Activated T-cell treated with anti-CD3 and anti-CD28 coated beads for 4 hours (primary cell): ENCODE results near the gene HSD17B14.
"Not testable (repeated sequence)": the region's sequence is repeated elsewhere in the genome, so short reads cannot be mapped to it uniquely, and the experiment has no call there.

ENCODE experiments used
- DNase-seq: peaks from one replicate; pipeline ENCODE4 v3.0.0-alpha.2; 2020

Gene HSD17B14

GRCh38 chr19:48795685-48796070 is 40.6 kb downstream of the HSD17B14 start:
- no peak for DNase-seq

- peak; percentile 74 for DNase-seq
Measured at GRCh38 chr19:48795055-48795684, 41.1 kb downstream of the HSD17B14 start.

DNA sequence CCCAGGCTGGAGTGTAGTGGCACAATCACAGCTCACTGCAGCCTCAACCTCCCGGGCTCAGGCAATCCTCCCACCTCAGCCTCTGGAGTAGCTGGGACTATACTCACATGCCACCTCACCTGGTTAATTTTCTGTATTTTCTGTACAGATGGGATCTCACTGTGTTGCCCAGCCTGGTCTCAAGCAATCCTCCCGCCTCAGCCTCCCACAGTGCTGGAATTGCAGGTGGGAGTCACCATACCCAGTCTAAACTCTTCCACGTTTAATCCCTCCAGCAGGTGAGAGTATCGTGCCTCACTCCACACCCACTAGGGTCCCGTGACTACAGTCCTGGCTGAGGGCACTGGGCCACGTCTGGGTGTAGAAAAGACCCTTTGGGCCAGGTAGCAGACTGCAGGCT is 42.0 kb downstream of the HSD17B14 start:
- DNase-seq, result no peak

DNA sequence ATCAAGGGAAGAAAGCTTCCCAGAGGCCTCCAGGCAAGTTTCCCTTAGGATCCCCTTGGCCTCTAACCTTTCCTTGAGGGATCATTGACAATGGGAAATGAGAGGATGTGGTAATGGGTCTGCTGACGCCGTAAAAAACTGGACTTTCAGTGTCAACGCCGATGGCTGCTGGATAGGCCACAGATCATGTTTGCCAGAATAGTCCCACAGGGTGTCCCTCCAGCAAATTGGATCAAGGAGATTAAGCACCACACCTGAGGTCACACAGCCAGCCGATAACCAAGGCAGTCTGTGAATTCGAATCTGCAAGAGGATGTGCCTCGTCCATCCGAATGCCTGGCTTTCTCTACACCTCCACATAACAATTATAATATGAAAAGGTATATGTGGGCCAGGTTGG is 43.0 kb downstream of the HSD17B14 start:
- DNase-seq, result no peak

DNA sequence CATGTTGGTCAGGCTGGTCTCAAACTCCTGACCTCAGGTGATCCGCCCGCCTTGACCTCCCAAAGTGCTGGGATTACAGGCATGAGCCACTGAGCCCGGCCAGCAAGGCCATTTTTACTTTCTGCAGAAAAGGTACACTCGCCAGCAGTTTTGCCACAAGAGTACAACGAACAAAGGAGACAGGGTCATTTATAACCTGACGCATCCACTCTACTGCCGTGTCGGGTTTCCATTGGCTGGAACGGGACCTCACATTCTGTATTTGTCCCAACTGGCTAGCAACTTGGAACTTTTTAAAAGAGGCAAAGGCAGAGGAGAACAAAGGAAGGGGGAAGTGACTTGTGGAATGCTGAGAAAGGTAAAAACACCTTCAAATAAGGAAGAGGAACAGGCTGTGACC is 49.0 kb downstream of the HSD17B14 start:
- not testable (repeated sequence) for DNase-seq

GRCh38 chr19:48786422-48786821 is 49.9 kb downstream of the HSD17B14 start:
- DNase-seq, result not testable (repeated sequence)

DNA sequence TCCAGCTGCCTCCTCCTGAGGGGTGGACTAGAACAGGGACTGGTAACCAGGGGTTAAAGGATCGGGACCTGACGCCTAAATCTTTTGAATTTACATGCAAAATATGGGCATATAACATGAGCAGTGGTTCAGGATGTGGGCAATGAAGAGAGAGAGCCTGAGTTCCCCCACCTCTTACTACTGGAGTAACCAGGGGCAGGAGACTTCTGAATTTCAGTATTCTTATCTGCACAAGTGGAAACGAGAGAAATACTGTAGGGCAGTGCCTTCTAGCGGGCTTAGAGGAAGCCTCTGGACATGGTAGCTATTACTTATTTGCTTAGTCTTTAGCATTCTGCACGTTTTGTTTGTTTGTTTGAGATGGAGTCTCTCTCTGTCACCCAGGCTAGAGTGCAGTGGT is 51.8 kb downstream of the HSD17B14 start:
- no peak for DNase-seq

DNA sequence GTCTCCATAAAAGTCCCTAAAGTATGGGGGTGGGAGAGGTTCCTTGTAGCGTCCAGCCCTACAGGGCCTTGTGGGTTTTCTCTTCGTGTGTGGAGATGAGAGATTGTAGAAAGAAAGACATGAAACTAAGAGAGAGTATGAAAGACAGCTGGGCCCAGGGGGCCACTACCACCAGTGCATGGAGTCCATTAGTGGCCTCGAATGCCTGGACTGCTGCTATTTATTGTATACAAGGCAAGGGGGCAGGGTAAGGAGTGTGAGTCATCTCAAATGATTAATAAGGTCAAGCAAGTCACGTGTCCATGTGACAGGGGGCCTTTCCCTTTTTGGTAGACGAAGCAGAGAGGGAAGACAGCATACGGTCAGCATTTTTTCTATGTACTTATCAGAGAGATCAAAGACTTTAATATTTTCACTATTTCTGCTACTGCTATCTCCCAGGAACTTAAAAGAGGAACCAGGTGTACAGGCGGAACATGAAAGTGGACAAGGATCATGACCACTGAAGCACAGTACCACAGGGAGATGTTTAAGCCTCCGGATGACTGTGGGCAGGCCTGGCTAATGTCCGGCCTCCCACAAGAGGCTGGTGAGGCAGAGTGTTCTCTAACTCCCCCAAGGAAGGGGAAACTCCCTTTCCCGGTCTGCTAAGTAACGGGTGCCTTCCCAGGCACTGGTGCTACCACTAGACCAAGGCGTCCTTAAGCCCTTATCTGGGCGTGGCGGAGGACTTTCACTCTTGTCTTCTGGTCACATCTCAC is 55.5 kb downstream of the HSD17B14 start:
- DNase-seq, result no peak

DNA sequence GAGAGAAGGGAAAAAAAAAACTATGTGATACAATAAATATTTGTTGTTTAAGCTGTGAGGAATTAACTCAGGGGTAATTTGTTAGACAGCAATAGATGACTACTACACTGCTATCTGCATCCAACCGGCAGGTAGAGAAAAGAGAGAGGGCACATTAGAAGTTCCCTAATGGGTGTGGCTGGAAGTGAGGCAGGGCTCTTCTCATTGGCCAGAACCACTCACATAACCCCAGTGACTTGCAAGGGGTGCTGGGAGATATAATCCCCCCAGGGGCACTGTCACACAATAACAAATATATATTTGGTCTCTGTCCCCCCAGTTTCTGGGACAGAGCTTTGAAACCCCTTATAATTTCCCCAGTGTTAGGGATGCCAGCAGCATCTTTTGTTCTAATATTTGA is 56.7 kb downstream of the HSD17B14 start:
- no peak for DNase-seq

DNA sequence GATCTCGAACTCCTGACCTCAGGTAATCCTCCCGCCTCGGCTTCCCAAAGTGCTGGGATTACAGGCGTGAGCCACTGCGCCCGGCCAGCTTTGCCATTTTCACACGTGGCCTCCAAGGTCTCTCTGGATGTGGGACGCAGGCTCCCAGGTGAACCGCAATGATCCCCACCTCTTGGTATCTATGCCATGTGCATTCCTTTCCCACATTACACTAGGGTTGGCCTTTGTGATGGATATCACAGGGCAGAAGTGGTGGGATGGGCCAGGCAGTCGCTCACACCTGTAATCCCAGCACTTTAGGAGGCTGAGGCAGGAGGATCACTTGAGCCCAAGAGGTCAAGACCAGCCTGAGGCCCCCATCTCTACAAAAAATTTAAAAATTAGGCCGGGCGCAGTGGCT is 58.6 kb downstream of the HSD17B14 start:
- no peak for DNase-seq

- no peak for DNase-seq
Measured at GRCh38 chr19:48777139-48777538, 59.2 kb downstream of the HSD17B14 start.

DNA sequence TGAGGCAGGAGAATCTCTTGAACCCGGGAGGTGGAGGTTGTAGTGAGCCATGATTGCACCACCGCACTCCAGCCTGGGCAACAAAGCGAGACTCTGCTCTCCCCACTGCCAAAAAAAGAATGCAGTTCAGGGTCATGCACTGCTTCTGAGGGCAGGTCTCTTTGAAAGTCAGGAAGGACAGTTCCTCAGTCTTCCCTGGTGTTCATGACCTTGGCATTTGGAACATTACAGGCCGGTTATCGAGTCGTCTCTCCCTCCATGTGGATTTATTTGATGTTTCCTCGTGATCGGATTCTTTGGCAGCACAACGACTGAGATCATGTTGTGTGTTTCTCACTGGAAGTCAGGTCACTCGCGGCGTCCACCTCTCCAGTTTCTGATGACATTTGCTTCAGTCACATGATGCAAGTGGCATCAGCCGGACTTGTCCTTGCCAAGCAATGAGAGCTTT is 63.8 kb downstream of the HSD17B14 start:
- DNase-seq, result no peak

- no peak for DNase-seq
Measured at GRCh38 chr19:48770734-48771472, 65.4 kb downstream of the HSD17B14 start.

GRCh38 chr19:48770266-48770665 is 66.0 kb downstream of the HSD17B14 start:
- DNase-seq, result no peak

DNA sequence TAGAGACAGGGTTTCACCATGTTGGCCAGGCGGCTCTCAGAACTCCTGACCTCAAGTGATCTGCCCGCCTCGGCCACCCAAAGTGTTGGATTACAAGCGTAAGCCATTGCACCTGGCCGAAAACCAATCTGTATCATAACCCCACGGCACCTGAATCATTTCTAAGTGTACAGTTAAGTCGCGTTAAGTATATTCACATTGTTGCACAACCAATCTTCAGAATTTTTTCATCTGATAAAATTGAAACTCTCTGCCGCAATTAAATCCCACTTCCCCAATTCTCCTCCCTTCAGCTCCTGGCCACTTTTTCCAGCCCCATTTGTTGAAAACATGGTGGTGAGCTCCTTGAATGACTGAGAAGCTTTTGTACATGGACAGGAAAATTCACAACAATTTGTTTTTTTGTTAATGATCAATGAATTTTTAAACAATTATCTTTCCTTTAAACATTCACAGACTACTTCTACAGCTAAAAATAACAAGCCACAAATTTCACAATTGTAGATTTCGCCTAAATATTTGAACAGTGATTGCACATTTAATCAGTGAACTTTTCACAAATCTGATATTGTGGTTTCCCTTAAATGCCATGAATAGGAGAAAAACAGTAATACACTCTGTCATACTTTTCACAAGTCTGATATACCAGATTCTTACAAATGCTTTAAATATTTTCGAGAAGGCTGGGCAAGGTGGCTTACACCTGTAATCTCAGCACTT is 67.1 kb downstream of the HSD17B14 start:
- no peak for DNase-seq

DNA sequence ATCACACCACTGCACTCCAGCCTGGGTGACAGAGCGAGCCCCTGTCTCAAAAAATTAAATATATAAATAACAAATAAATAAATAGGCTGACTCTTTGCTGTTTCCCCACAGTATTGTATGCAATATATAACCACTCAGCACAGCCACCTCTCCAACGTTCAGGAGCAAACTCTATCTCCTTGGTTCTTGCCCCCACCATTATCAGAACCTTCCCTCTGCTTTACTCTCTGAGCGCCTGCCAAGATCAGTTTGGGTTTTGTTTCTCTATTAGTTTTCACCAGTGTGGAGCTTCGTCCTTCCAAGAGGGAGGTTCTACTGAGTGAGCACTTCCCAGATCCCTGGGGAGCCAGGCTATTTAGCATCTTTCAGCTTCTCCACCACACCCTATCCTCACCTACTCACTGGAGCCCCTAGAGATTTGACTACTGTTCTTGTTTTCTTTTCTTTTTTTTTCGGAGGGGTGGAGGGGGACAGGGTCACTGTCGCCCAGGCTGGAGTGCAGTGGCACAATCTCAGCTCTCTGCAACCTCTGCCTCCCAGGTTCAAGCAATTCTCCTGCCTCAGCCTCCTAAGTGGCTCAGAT is 68.0 kb downstream of the HSD17B14 start:
- DNase-seq, result not testable (repeated sequence)

DNA sequence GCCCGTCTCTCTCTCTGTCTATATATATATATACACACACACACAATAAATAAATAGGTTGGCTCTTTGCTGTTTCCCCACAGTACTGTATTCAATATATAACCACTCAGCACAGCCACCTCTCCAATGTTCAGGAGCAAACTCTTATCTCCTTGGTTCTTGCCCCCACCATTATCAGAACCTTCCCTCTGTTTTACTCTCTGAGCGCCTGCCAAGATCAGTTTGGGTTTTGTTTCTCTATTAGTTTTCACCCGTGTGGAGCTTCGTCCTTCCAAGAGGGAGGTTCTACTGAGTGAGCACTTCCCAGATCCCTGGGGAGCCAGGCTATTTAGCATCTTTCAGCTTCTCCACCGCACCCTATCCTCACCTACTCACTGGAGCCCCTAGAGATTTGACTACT is 70.5 kb downstream of the HSD17B14 start:
- DNase-seq, result not testable (repeated sequence)
